Measurements from ENCODE around the gene MAPK13.
"Not testable (repeated sequence)": the region's sequence is repeated elsewhere in the genome, so short reads cannot be mapped to it uniquely, and the experiment has no call there.

DNA sequence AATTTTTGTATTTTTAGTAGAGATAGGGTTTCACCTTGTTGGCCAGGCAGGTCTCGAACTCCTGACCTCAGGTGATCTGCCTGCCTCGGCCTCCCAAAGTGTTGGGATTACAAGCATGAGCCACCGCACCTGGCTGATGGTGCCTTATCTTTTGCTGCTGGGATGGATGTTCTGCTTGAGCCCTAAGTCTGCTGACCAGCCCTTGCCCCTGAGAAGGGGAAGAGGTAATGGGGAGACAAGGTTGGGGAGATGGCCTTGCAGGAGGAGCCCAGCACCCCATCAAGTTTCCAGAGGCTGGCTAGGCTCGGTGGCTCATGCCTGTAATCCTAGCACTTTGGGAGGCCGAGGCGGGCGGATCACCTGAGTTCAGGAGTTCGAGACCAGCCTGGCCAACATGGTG is 6.0 kb upstream of the MAPK13 start:
- TF ChIP-seq, protein P1, sequence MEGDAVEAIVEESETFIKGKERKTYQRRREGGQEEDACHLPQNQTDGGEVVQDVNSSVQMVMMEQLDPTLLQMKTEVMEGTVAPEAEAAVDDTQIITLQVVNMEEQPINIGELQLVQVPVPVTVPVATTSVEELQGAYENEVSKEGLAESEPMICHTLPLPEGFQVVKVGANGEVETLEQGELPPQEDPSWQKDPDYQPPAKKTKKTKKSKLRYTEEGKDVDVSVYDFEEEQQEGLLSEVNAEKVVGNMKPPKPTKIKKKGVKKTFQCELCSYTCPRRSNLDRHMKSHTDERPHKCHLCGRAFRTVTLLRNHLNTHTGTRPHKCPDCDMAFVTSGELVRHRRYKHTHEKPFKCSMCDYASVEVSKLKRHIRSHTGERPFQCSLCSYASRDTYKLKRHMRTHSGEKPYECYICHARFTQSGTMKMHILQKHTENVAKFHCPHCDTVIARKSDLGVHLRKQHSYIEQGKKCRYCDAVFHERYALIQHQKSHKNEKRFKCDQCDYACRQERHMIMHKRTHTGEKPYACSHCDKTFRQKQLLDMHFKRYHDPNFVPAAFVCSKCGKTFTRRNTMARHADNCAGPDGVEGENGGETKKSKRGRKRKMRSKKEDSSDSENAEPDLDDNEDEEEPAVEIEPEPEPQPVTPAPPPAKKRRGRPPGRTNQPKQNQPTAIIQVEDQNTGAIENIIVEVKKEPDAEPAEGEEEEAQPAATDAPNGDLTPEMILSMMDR (IDR thresholded peaks at IDR 0.05; ENCODE audit: insufficient read depth, low read depth, low read length) = not testable (repeated sequence)
- TF ChIP-seq EZH2 (IDR thresholded peaks at IDR 0.05; ENCODE audit: insufficient read depth, low read length) = not testable (repeated sequence)
